Measurements from ENCODE around the gene GPATCH2. TPM values are rescaled to one million over a fixed set of nuclear protein-coding genes. Genes with fewer than 3 reads are reported as not detected.

GPATCH2 gene
- total RNA-seq, 1 experiment from 2014 or later: 11.3 TPM

DNA sequence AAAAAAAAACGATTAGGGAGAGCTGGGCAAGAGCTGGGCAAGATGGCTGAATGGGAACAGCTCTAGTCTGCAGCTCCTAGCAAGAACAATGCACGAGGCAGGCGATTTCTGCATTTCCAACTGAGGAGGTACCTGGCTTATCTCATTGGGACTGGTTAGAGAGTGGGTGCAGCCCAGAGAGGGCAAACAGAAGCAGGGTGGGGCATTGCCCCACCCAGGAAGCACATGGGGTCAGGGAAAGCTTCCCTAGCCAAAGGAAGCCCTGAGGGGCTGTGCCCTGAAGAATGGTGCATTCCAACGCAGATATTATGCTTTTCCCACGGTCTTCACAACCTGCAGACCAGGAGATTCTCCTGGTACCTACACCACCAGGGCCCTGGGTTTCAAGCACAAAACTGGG lies 251.6 kb downstream of the GPATCH2 start:
- RAD21 ChIA-PET (ENCODE audit: low non-redundant PET in 1 of 2, low total read pairs in 2 of 2, uncharacterized antibody in 2 of 2, unreplicated experiment in 2 of 2): no interaction called here
- DNase-seq (ENCODE audit: low read depth, low spot score) (no peak), ATAC-seq (no peak)
- Histone ChIP-seq H3K4me2 (ENCODE audit: low read length) (no peak overlapping the region), H3K9me2 (ENCODE audit: insufficient read depth) (no peaks in the 10 kb centered on the region), H3K9ac (ENCODE audit: low read length) (no peak overlapping the region), H3K4me1 (ENCODE audit: control insufficient read depth in 1 of 2, insufficient read depth in 2 of 2, low read length in 2 of 2) (no peaks in the 10 kb centered on the region), H3K27ac (ENCODE audit: low read depth, low read length) (no peak overlapping the region), H3K36me3 (ENCODE audit: control insufficient read depth in 1 of 2, insufficient read depth in 2 of 2, low read length in 2 of 2) (no peaks in the 10 kb centered on the region), H2AFZ (ENCODE audit: low read depth, low read length, poor library complexity, severe bottlenecking) (no peak overlapping the region), H4K20me1 (ENCODE audit: insufficient read depth) (no peaks in the 10 kb centered on the region), H3K9me3 (ENCODE audit: control insufficient read depth in 1 of 2, insufficient read depth in 1 of 2, low read depth in 1 of 2, low read length in 2 of 2) (no peaks in the 10 kb centered on the region), H3K4me3 (replicated peaks in 1 of 2; ENCODE audit: low read depth in 1 of 2, low read length in 2 of 2) (no peak overlapping the region), H3K79me2 (ENCODE audit: insufficient read depth, low read length) (no peaks in the 10 kb centered on the region), H3K27me3 (ENCODE audit: insufficient read depth, low read length) (no peaks in the 10 kb centered on the region)
- CTCF ChIA-PET: no interaction called here
- intact Hi-C loops (cut with micrococcal nuclease): no loop called here
- POLR2A ChIA-PET: no interaction called here
- TF ChIP-seq, protein P1, sequence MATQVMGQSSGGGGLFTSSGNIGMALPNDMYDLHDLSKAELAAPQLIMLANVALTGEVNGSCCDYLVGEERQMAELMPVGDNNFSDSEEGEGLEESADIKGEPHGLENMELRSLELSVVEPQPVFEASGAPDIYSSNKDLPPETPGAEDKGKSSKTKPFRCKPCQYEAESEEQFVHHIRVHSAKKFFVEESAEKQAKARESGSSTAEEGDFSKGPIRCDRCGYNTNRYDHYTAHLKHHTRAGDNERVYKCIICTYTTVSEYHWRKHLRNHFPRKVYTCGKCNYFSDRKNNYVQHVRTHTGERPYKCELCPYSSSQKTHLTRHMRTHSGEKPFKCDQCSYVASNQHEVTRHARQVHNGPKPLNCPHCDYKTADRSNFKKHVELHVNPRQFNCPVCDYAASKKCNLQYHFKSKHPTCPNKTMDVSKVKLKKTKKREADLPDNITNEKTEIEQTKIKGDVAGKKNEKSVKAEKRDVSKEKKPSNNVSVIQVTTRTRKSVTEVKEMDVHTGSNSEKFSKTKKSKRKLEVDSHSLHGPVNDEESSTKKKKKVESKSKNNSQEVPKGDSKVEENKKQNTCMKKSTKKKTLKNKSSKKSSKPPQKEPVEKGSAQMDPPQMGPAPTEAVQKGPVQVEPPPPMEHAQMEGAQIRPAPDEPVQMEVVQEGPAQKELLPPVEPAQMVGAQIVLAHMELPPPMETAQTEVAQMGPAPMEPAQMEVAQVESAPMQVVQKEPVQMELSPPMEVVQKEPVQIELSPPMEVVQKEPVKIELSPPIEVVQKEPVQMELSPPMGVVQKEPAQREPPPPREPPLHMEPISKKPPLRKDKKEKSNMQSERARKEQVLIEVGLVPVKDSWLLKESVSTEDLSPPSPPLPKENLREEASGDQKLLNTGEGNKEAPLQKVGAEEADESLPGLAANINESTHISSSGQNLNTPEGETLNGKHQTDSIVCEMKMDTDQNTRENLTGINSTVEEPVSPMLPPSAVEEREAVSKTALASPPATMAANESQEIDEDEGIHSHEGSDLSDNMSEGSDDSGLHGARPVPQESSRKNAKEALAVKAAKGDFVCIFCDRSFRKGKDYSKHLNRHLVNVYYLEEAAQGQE (IDR thresholded peaks at IDR 0.05; ENCODE audit: low read depth): no peak
- TF ChIP-seq, protein P2, sequence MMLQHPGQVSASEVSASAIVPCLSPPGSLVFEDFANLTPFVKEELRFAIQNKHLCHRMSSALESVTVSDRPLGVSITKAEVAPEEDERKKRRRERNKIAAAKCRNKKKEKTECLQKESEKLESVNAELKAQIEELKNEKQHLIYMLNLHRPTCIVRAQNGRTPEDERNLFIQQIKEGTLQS (IDR thresholded peaks at IDR 0.05): no peak
- no peak for TF ChIP-seq POLR2AphosphoS5 (IDR thresholded peaks at IDR 0.05; ENCODE audit: low read depth, low read length)
- no peak for TF ChIP-seq CEBPB (IDR thresholded peaks at IDR 0.05; ENCODE audit: low read depth)
- TF ChIP-seq, protein P3, sequence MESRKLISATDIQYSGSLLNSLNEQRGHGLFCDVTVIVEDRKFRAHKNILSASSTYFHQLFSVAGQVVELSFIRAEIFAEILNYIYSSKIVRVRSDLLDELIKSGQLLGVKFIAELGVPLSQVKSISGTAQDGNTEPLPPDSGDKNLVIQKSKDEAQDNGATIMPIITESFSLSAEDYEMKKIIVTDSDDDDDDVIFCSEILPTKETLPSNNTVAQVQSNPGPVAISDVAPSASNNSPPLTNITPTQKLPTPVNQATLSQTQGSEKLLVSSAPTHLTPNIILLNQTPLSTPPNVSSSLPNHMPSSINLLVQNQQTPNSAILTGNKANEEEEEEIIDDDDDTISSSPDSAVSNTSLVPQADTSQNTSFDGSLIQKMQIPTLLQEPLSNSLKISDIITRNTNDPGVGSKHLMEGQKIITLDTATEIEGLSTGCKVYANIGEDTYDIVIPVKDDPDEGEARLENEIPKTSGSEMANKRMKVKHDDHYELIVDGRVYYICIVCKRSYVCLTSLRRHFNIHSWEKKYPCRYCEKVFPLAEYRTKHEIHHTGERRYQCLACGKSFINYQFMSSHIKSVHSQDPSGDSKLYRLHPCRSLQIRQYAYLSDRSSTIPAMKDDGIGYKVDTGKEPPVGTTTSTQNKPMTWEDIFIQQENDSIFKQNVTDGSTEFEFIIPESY (IDR thresholded peaks at IDR 0.05; ENCODE audit: extremely low read depth, insufficient replicate concordance, low read length): no peak
- no TSS peak for BruUV-seq (replicated peaks)

Other genes starting within 250 kb of the GPATCH2 start
- gene SPATA17, start 254 bp upstream of the GPATCH2 start, total RNA-seq (2021; ENCODE audit: unreplicated experiment): 2.5 TPM